ENCODE results near the gene CARNS1. TPM values are rescaled to one million over a fixed set of nuclear protein-coding genes. Genes with fewer than 3 reads are reported as not detected.
A peak's percentile ranks its signal among the peaks of the same experiment; 100 is the strongest.

CARNS1 gene
- total and polyA plus RNA-seq, 2 of the 13 experiments (the other 11 are each of a cell fraction or from before 2014, with no cell fraction given): not detected

GRCh38 chr11:67428052-67429001, 12.8 kb downstream of the CARNS1 start, which contains the start of gene RPS6KB2 (continued):
- TF ChIP-seq NONO (IDR thresholded peaks at IDR 0.05): no peak
- peak; percentile 82; the same call in 1 of the 2 replicates for TF ChIP-seq NONO (CRISPR knock-in tag; conservative IDR thresholded peaks at IDR 0.05)
- no peak for TF ChIP-seq CENPX (CRISPR knock-in tag; IDR thresholded peaks at IDR 0.05)
- TF ChIP-seq GMEB1 (CRISPR knock-in tag; IDR thresholded peaks at IDR 0.05; ENCODE audit: borderline replicate concordance): peak; percentile 88
- 0 out of 2 replicates have a peak, but pooled peaks have one; percentile 48 for TF ChIP-seq ZNF713 (CRISPR knock-in tag; IDR thresholded peaks at IDR 0.05)
- no peak for TF ChIP-seq ZSCAN22 (CRISPR knock-in tag; IDR thresholded peaks at IDR 0.05)
- no peak for TF ChIP-seq CENPT (CRISPR knock-in tag; IDR thresholded peaks at IDR 0.05; ENCODE audit: low read depth)
- 0 out of 2 replicates have a peak, but pooled peaks have one; percentile 52 for TF ChIP-seq ZNF557 (CRISPR knock-in tag; IDR thresholded peaks at IDR 0.05)
- TF ChIP-seq, protein P1, sequence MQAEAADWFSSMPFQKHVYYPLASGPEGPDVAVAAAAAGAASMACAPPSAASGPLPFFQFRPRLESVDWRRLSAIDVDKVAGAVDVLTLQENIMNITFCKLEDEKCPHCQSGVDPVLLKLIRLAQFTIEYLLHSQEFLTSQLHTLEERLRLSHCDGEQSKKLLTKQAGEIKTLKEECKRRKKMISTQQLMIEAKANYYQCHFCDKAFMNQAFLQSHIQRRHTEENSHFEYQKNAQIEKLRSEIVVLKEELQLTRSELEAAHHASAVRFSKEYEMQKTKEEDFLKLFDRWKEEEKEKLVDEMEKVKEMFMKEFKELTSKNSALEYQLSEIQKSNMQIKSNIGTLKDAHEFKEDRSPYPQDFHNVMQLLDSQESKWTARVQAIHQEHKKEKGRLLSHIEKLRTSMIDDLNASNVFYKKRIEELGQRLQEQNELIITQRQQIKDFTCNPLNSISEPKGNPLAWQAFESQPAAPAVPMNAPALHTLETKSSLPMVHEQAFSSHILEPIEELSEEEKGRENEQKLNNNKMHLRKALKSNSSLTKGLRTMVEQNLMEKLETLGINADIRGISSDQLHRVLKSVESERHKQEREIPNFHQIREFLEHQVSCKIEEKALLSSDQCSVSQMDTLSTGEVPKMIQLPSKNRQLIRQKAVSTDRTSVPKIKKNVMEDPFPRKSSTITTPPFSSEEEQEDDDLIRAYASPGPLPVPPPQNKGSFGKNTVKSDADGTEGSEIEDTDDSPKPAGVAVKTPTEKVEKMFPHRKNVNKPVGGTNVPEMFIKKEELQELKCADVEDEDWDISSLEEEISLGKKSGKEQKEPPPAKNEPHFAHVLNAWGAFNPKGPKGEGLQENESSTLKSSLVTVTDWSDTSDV (CRISPR knock-in tag; IDR thresholded peaks at IDR 0.05): no peak
- peak; percentile 85 for TF ChIP-seq SRF (IDR thresholded peaks at IDR 0.05; ENCODE audit: low read depth, low read length)
- TF ChIP-seq, protein P2, sequence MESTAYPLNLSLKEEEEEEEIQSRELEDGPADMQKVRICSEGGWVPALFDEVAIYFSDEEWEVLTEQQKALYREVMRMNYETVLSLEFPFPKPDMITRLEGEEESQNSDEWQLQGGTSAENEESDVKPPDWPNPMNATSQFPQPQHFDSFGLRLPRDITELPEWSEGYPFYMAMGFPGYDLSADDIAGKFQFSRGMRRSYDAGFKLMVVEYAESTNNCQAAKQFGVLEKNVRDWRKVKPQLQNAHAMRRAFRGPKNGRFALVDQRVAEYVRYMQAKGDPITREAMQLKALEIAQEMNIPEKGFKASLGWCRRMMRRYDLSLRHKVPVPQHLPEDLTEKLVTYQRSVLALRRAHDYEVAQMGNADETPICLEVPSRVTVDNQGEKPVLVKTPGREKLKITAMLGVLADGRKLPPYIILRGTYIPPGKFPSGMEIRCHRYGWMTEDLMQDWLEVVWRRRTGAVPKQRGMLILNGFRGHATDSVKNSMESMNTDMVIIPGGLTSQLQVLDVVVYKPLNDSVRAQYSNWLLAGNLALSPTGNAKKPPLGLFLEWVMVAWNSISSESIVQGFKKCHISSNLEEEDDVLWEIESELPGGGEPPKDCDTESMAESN (CRISPR knock-in tag; conservative IDR thresholded peaks at IDR 0.05): 0 out of 2 replicates have a peak, but pooled peaks have one; percentile 46
- peak; percentile 97 for TF ChIP-seq SAP130 (CRISPR knock-in tag; IDR thresholded peaks at IDR 0.05; ENCODE audit: low read depth)
- no peak for TF ChIP-seq EHMT2 (IDR thresholded peaks at IDR 0.05; ENCODE audit: borderline replicate concordance, low read depth, low read length)
- no peak for TF ChIP-seq NFE2 (CRISPR knock-in tag; IDR thresholded peaks at IDR 0.05)
- TF ChIP-seq EP300 (IDR thresholded peaks at IDR 0.05; ENCODE audit: low read depth in 2 of 2, low read length in 2 of 2): peak in 1 of 2 experiments; percentile 32; a peak in 1 of 4 replicates
- no peak for TF ChIP-seq EP300 (CRISPR knock-in tag; IDR thresholded peaks at IDR 0.05; ENCODE audit: borderline replicate concordance)
- no peak; the same call in 1 of the 2 replicates for TF ChIP-seq ZNF772 (CRISPR knock-in tag; IDR thresholded peaks at IDR 0.05)
- 0 out of 2 replicates have a peak, but pooled peaks have one; percentile 36 for TF ChIP-seq AKAP8 (CRISPR knock-in tag; IDR thresholded peaks at IDR 0.05)
- TF ChIP-seq ZNF670 (CRISPR knock-in tag; IDR thresholded peaks at IDR 0.05; ENCODE audit: borderline replicate concordance): 0 out of 2 replicates have a peak, but pooled peaks have one; percentile 36
- 0 out of 2 replicates have a peak, but pooled peaks have one; percentile 17 for TF ChIP-seq HNRNPL (IDR thresholded peaks at IDR 0.05; ENCODE audit: low read depth, low read length)
- 0 out of 2 replicates have a peak, but pooled peaks have one; percentile 58 for TF ChIP-seq MIXL1 (CRISPR knock-in tag; IDR thresholded peaks at IDR 0.05)
- TF ChIP-seq, protein P3, sequence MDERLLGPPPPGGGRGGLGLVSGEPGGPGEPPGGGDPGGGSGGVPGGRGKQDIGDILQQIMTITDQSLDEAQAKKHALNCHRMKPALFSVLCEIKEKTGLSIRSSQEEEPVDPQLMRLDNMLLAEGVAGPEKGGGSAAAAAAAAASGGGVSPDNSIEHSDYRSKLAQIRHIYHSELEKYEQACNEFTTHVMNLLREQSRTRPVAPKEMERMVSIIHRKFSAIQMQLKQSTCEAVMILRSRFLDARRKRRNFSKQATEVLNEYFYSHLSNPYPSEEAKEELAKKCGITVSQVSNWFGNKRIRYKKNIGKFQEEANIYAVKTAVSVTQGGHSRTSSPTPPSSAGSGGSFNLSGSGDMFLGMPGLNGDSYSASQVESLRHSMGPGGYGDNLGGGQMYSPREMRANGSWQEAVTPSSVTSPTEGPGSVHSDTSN (CRISPR knock-in tag; IDR thresholded peaks at IDR 0.05): peak; percentile 79
